Ammon's horn (tissue), 1 donor: ENCODE measurements around the gene KCNH3.

ENCODE experiments used
- DNase-seq: peaks from one replicate; pipeline ENCODE4 v3.0.0-alpha.2; 2016; ENCODE audit warnings: low spot score

The KCNH3 gene

GRCh38 chr12:49547090-49547690, 8.4 kb downstream of the KCNH3 start:
- no peak for DNase-seq

- no peak for DNase-seq
Measured at GRCh38 chr12:49548481-49548821, 9.6 kb downstream of the KCNH3 start.

- no peak for DNase-seq
Measured at GRCh38 chr12:49548822-49549648, 10.2 kb downstream of the KCNH3 start.

GRCh38 chr12:49549735-49550692, 11.2 kb downstream of the KCNH3 start:
- DNase-seq: no peak

GRCh38 chr12:49550693-49551252, 11.9 kb downstream of the KCNH3 start:
- DNase-seq: no peak

- peak; percentile 70 for DNase-seq
Measured at GRCh38 chr12:49552014-49552413, 13.2 kb downstream of the KCNH3 start.

- DNase-seq: no peak
Measured at GRCh38 chr12:49552425-49552824, 13.6 kb downstream of the KCNH3 start.

- no peak for DNase-seq
Measured at GRCh38 chr12:49552899-49553298, 14.1 kb downstream of the KCNH3 start.

- no peak for DNase-seq
Measured at GRCh38 chr12:49553512-49554088, 14.8 kb downstream of the KCNH3 start.

- no peak for DNase-seq
Measured at GRCh38 chr12:49554266-49554665, 15.4 kb downstream of the KCNH3 start.

GRCh38 chr12:49555631-49556390, 17.0 kb downstream of the KCNH3 start:
- DNase-seq: no peak

GRCh38 chr12:49556391-49557186, 17.8 kb downstream of the KCNH3 start:
- DNase-seq: no peak

- no peak for DNase-seq
Measured at GRCh38 chr12:49557187-49557916, 18.5 kb downstream of the KCNH3 start.

GRCh38 chr12:49557917-49558215, 19.0 kb downstream of the KCNH3 start:
- no peak for DNase-seq

GRCh38 chr12:49558526-49558925, 19.7 kb downstream of the KCNH3 start:
- no peak for DNase-seq

- no peak for DNase-seq
Measured at GRCh38 chr12:49559011-49559675, 20.3 kb downstream of the KCNH3 start.

GRCh38 chr12:49560695-49561094, 21.9 kb downstream of the KCNH3 start:
- no peak for DNase-seq

GRCh38 chr12:49562233-49562632, 23.4 kb downstream of the KCNH3 start:
- no peak for DNase-seq

GRCh38 chr12:49562831-49563230, 24.0 kb downstream of the KCNH3 start:
- no peak for DNase-seq
